ENCODE data around the gene NXPH4. TPM values are rescaled to one million over a fixed set of nuclear protein-coding genes. Genes with fewer than 3 reads are reported as not detected.

NXPH4 gene
- total RNA-seq = 2.1 and 24.9 TPM in 2 replicates

GRCh38 chr12:57216014-57216911 lies at the start of gene NXPH4:
TSS of gene NXPH4 (plus strand) at chr12:57216794. CDS start at chr12:57216970, 176 bp downstream.

GRCh38 chr12:57229634-57230380 lies 13.2 kb downstream of the NXPH4 start, which contains the start of gene SHMT2:
TSS of gene SHMT2 (plus strand) at chr12:57229711. CDS start at chr12:57229779, 68 bp downstream.

GRCh38 chr12:57250956-57251355 lies 34.4 kb downstream of the NXPH4 start, which contains the start of gene STAC3:
TSS of gene STAC3 (minus strand) at chr12:57251187. CDS start at chr12:57249636, 1,551 bp downstream.

Other genes with a start within 250 kb of the NXPH4 start
- gene ZBTB39, start 210.2 kb upstream of the NXPH4 start, total RNA-seq = 2.5 and 3.2 TPM in 2 replicates
- gene TAC3, start 200.3 kb upstream of the NXPH4 start, total RNA-seq = not detected in 2 replicates
- not detected in 2 replicates for gene MYO1A, start 166.7 kb upstream of the NXPH4 start, total RNA-seq
- gene NEMP1, start 138.0 kb upstream of the NXPH4 start, total RNA-seq = 6.0 and 10.9 TPM in 2 replicates
- 31.2 and 41.2 TPM in 2 replicates for gene NAB2, start 127.7 kb upstream of the NXPH4 start, total RNA-seq
- 66.8 and 74.7 TPM in 2 replicates for gene STAT6, start 105.4 kb upstream of the NXPH4 start, total RNA-seq
- gene LRP1, start 88.3 kb upstream of the NXPH4 start, total RNA-seq = 6.2 and 17.9 TPM in 2 replicates
- not detected in 2 replicates for gene LRP1-AS, start 69.2 kb upstream of the NXPH4 start, total RNA-seq
- gene SHMT2, start 12.9 kb downstream of the NXPH4 start, total RNA-seq = 222 and 338 TPM in 2 replicates
- gene STAC3, start 34.4 kb downstream of the NXPH4 start, total RNA-seq = 0.11 TPM in 1 of 2 replicates, not detected in the other
- gene R3HDM2, start 214.2 kb downstream of the NXPH4 start, total RNA-seq = 13.9 and 20.1 TPM in 2 replicates
- gene INHBC, start 218.0 kb downstream of the NXPH4 start, total RNA-seq = not detected in 2 replicates
- 0.70 TPM in 1 of 2 replicates, not detected in the other for gene INHBE, start 238.5 kb downstream of the NXPH4 start, total RNA-seq
- 0.57 and 3.4 TPM in 2 replicates for gene GLI1, start 243.0 kb downstream of the NXPH4 start, total RNA-seq